ENCODE measurements around the gene SH3RF1.

Gene SH3RF1

GRCh38 chr4:169120624-169121023, 150.1 kb downstream of the SH3RF1 start:
- Histone ChIP-seq H3K36me3 (ENCODE audit: control insufficient read depth in 4 of 4, insufficient read depth in 4 of 4, low read length in 3 of 4) (peaks cover 12 to 61% (median 39%) of the 10 kb centered on the region in 4 experiments), H3K9me3 (ENCODE audit: control extremely low read depth in 1 of 5, control insufficient read depth in 4 of 5, insufficient read depth in 2 of 5, low read depth in 1 of 5, low read length in 4 of 5) (no peaks in the 10 kb centered on the region), H3K4me1 (ENCODE audit: control extremely low read depth in 1 of 4, control insufficient read depth in 4 of 4, insufficient read depth in 4 of 4, low read length in 3 of 4) (no peaks in the 10 kb centered on the region), H3K4me3 (ENCODE audit: control insufficient read depth in 1 of 7, extremely low read depth in 1 of 7, insufficient read depth in 4 of 7, low read depth in 2 of 7, low read length in 6 of 7) (no peak overlapping the region), H3K27ac (ENCODE audit: insufficient read depth in 1 of 2, low read depth in 1 of 2, low read length in 2 of 2, poor library complexity in 1 of 2, severe bottlenecking in 2 of 2) (no peak overlapping the region), H3K27me3 (replicated peaks in 2 of 5; ENCODE audit: control insufficient read depth in 4 of 5, insufficient read depth in 5 of 5, low read length in 4 of 5) (no peaks in the 10 kb centered on the region)
- no CpG with 5 or more reads among the region's 2 CpGs for WGBS (ENCODE audit: insufficient coverage)
- DNase-seq, result no peak
- CTCF ChIA-PET, result no interaction called here
- POLR2A ChIA-PET, result no interaction called here

- no peaks in the 10 kb centered on the region for H3K4me1 ChIP-seq (ENCODE audit: control extremely low read depth in 1 of 4, control insufficient read depth in 4 of 4, insufficient read depth in 4 of 4, low read length in 3 of 4)
- H3K27me3 ChIP-seq (replicated peaks in 2 of 5; ENCODE audit: control insufficient read depth in 4 of 5, insufficient read depth in 5 of 5, low read length in 4 of 5), result no peaks in the 10 kb centered on the region
- peaks cover 11 to 61% (median 39%) of the 10 kb centered on the region in 4 experiments for H3K36me3 ChIP-seq (ENCODE audit: control insufficient read depth in 4 of 4, insufficient read depth in 4 of 4, low read length in 3 of 4)
- WGBS (ENCODE audit: insufficient coverage), result no CpG with 5 or more reads among the region's 3 CpGs
- no peak overlapping the region for H3K27ac ChIP-seq (ENCODE audit: insufficient read depth in 1 of 2, low read depth in 1 of 2, low read length in 2 of 2, poor library complexity in 1 of 2, severe bottlenecking in 2 of 2)
- no peak for DNase-seq
- CTCF ChIA-PET, result interaction anchor here (1.2 kb wide), 1 partner anchor 15 kb away, joined by 3 read pairs; no protein-coding TSS in a partner anchor
- no peaks in the 10 kb centered on the region for H3K9me3 ChIP-seq (ENCODE audit: control extremely low read depth in 1 of 5, control insufficient read depth in 4 of 5, insufficient read depth in 2 of 5, low read depth in 1 of 5, low read length in 4 of 5)
- POLR2A ChIA-PET, result no interaction called here
- no peak overlapping the region for H3K4me3 ChIP-seq (ENCODE audit: control insufficient read depth in 1 of 7, extremely low read depth in 1 of 7, insufficient read depth in 4 of 7, low read depth in 2 of 7, low read length in 6 of 7)
Measured at GRCh38 chr4:169119536-169119935, 151.2 kb downstream of the SH3RF1 start.

GRCh38 chr4:169117591-169118081, 153.1 kb downstream of the SH3RF1 start:
- 93% methylated on average over 5 of the region's 7 CpGs for WGBS (ENCODE audit: insufficient coverage)
- no peak for DNase-seq

GRCh38 chr4:169116270-169116901, 154.4 kb downstream of the SH3RF1 start:
- POLR2A ChIA-PET, result no interaction called here
- CTCF ChIA-PET, result interaction anchor here (0.5 kb wide), 1 partner anchor 450 kb away, joined by 3 read pairs; no protein-coding TSS in a partner anchor
- H3K4me3 ChIP-seq (ENCODE audit: control insufficient read depth in 1 of 7, extremely low read depth in 1 of 7, insufficient read depth in 4 of 7, low read depth in 2 of 7, low read length in 6 of 7), result no peak overlapping the region
- peaks cover 11 to 60% (median 38%) of the 10 kb centered on the region in 4 experiments for H3K36me3 ChIP-seq (ENCODE audit: control insufficient read depth in 4 of 4, insufficient read depth in 4 of 4, low read length in 3 of 4)
- no peaks in the 10 kb centered on the region for H3K9me3 ChIP-seq (ENCODE audit: control extremely low read depth in 1 of 5, control insufficient read depth in 4 of 5, insufficient read depth in 2 of 5, low read depth in 1 of 5, low read length in 4 of 5)
- 93% methylated on average over 5 of the region's 12 CpGs for WGBS (ENCODE audit: insufficient coverage)
- H3K4me1 ChIP-seq (ENCODE audit: control extremely low read depth in 1 of 4, control insufficient read depth in 4 of 4, insufficient read depth in 4 of 4, low read length in 3 of 4), result no peaks in the 10 kb centered on the region
- DNase-seq, result no peak
- no peaks in the 10 kb centered on the region for H3K27me3 ChIP-seq (replicated peaks in 2 of 5; ENCODE audit: control insufficient read depth in 4 of 5, insufficient read depth in 5 of 5, low read length in 4 of 5)
- H3K27ac ChIP-seq (ENCODE audit: insufficient read depth in 1 of 2, low read depth in 1 of 2, low read length in 2 of 2, poor library complexity in 1 of 2, severe bottlenecking in 2 of 2), result no peak overlapping the region

More at GRCh38 chr4:169117591-169118081, 153.1 kb downstream of the SH3RF1 start:
- H3K4me1 ChIP-seq (ENCODE audit: control extremely low read depth in 1 of 4, control insufficient read depth in 4 of 4, insufficient read depth in 4 of 4, low read length in 3 of 4), result no peaks in the 10 kb centered on the region
- H3K4me3 ChIP-seq (ENCODE audit: control insufficient read depth in 1 of 7, extremely low read depth in 1 of 7, insufficient read depth in 4 of 7, low read depth in 2 of 7, low read length in 6 of 7), result no peak overlapping the region
- no peaks in the 10 kb centered on the region for H3K9me3 ChIP-seq (ENCODE audit: control extremely low read depth in 1 of 5, control insufficient read depth in 4 of 5, insufficient read depth in 2 of 5, low read depth in 1 of 5, low read length in 4 of 5)
- peak overlapping the region in 1 of 2 experiments; percentile 9 for H3K27ac ChIP-seq (ENCODE audit: insufficient read depth in 1 of 2, low read depth in 1 of 2, low read length in 2 of 2, poor library complexity in 1 of 2, severe bottlenecking in 2 of 2)
- POLR2A ChIA-PET, result no interaction called here
- H3K27me3 ChIP-seq (replicated peaks in 2 of 5; ENCODE audit: control insufficient read depth in 4 of 5, insufficient read depth in 5 of 5, low read length in 4 of 5), result no peaks in the 10 kb centered on the region
- peaks cover 14 to 64% (median 45%) of the 10 kb centered on the region in 4 experiments for H3K36me3 ChIP-seq (ENCODE audit: control insufficient read depth in 4 of 4, insufficient read depth in 4 of 4, low read length in 3 of 4)
- CTCF ChIA-PET, result no interaction called here

GRCh38 chr4:169115897-169116254, 154.9 kb downstream of the SH3RF1 start:
- Histone ChIP-seq H3K27ac (ENCODE audit: insufficient read depth in 1 of 2, low read depth in 1 of 2, low read length in 2 of 2, poor library complexity in 1 of 2, severe bottlenecking in 2 of 2) (no peak overlapping the region), H3K9me3 (ENCODE audit: control extremely low read depth in 1 of 5, control insufficient read depth in 4 of 5, insufficient read depth in 2 of 5, low read depth in 1 of 5, low read length in 4 of 5) (no peaks in the 10 kb centered on the region), H3K36me3 (ENCODE audit: control insufficient read depth in 4 of 4, insufficient read depth in 4 of 4, low read length in 3 of 4) (peaks cover 11 to 55% (median 33%) of the 10 kb centered on the region in 4 experiments), H3K27me3 (replicated peaks in 2 of 5; ENCODE audit: control insufficient read depth in 4 of 5, insufficient read depth in 5 of 5, low read length in 4 of 5) (no peaks in the 10 kb centered on the region), H3K4me1 (ENCODE audit: control extremely low read depth in 1 of 4, control insufficient read depth in 4 of 4, insufficient read depth in 4 of 4, low read length in 3 of 4) (no peaks in the 10 kb centered on the region), H3K4me3 (ENCODE audit: control insufficient read depth in 1 of 7, extremely low read depth in 1 of 7, insufficient read depth in 4 of 7, low read depth in 2 of 7, low read length in 6 of 7) (no peak overlapping the region)
- WGBS (ENCODE audit: insufficient coverage), result 83% methylated on average over 2 of the region's 4 CpGs
- DNase-seq, result peak in 2 of 3 donors; percentile 7 to 15
- POLR2A ChIA-PET, result no interaction called here
- CTCF ChIA-PET, result interaction anchor here (0.5 kb wide), 1 partner anchor 451 kb away, joined by 3 read pairs; no protein-coding TSS in a partner anchor

- no peak overlapping the region for H3K4me3 ChIP-seq (ENCODE audit: control insufficient read depth in 1 of 7, extremely low read depth in 1 of 7, insufficient read depth in 4 of 7, low read depth in 2 of 7, low read length in 6 of 7)
- CTCF ChIA-PET, result no interaction called here
- H3K27me3 ChIP-seq (replicated peaks in 2 of 5; ENCODE audit: control insufficient read depth in 4 of 5, insufficient read depth in 5 of 5, low read length in 4 of 5), result no peaks in the 10 kb centered on the region
- H3K9me3 ChIP-seq (ENCODE audit: control extremely low read depth in 1 of 5, control insufficient read depth in 4 of 5, insufficient read depth in 2 of 5, low read depth in 1 of 5, low read length in 4 of 5), result no peaks in the 10 kb centered on the region
- peaks cover 11 to 57% (median 32%) of the 10 kb centered on the region in 4 experiments for H3K36me3 ChIP-seq (ENCODE audit: control insufficient read depth in 4 of 4, insufficient read depth in 4 of 4, low read length in 3 of 4)
- DNase-seq, result no peak
- H3K27ac ChIP-seq (ENCODE audit: insufficient read depth in 1 of 2, low read depth in 1 of 2, low read length in 2 of 2, poor library complexity in 1 of 2, severe bottlenecking in 2 of 2), result no peak overlapping the region
- POLR2A ChIA-PET, result no interaction called here
- no peaks in the 10 kb centered on the region for H3K4me1 ChIP-seq (ENCODE audit: control extremely low read depth in 1 of 4, control insufficient read depth in 4 of 4, insufficient read depth in 4 of 4, low read length in 3 of 4)
- WGBS (ENCODE audit: insufficient coverage), result 100% methylated on average over 6 of the region's 6 CpGs
Measured at GRCh38 chr4:169115144-169115896, 155.4 kb downstream of the SH3RF1 start.

GRCh38 chr4:169114341-169114974, 156.3 kb downstream of the SH3RF1 start:
- Histone ChIP-seq H3K4me3 (ENCODE audit: control insufficient read depth in 1 of 7, extremely low read depth in 1 of 7, insufficient read depth in 4 of 7, low read depth in 2 of 7, low read length in 6 of 7) (no peak overlapping the region), H3K9me3 (ENCODE audit: control extremely low read depth in 1 of 5, control insufficient read depth in 4 of 5, insufficient read depth in 2 of 5, low read depth in 1 of 5, low read length in 4 of 5) (no peaks in the 10 kb centered on the region), H3K4me1 (ENCODE audit: control extremely low read depth in 1 of 4, control insufficient read depth in 4 of 4, insufficient read depth in 4 of 4, low read length in 3 of 4) (no peaks in the 10 kb centered on the region), H3K27ac (ENCODE audit: insufficient read depth in 1 of 2, low read depth in 1 of 2, low read length in 2 of 2, poor library complexity in 1 of 2, severe bottlenecking in 2 of 2) (no peak overlapping the region), H3K36me3 (ENCODE audit: control insufficient read depth in 4 of 4, insufficient read depth in 4 of 4, low read length in 3 of 4) (peaks cover 11 to 54% (median 30%) of the 10 kb centered on the region in 4 experiments), H3K27me3 (replicated peaks in 2 of 5; ENCODE audit: control insufficient read depth in 4 of 5, insufficient read depth in 5 of 5, low read length in 4 of 5) (no peaks in the 10 kb centered on the region)
- no peak for DNase-seq
- WGBS (ENCODE audit: insufficient coverage), result 100% methylated on average over 1 of the region's 3 CpGs
- CTCF ChIA-PET, result no interaction called here
- POLR2A ChIA-PET, result no interaction called here

Measured in common myeloid progenitor, CD34-positive (primary cell).